Ishikawa (cell line): Measurements from ENCODE around the gene PDE8A.

ENCODE experiments used
- FOXM1 ChIP-seq: IDR thresholded peaks from 2 replicates; pipeline ENCODE4 v1.6.1; 2012; ENCODE audit warnings: low read depth, borderline replicate concordance
- TAF1 ChIP-seq: IDR thresholded peaks from 2 replicates; pipeline ENCODE4 v1.6.1; 2012; ENCODE audit warnings: low read depth, mild to moderate bottlenecking

GRCh38 chr15:85099195-85099803 is 117.6 kb downstream of the PDE8A start:
- no peak for TF ChIP-seq TAF1
- no peak for TF ChIP-seq FOXM1
